GM21360 (cell line): ENCODE data around the gene SIRT7.

Experiments used
- ATAC-seq: cut with Tn5 transposase; IDR thresholded peaks from one replicate; pipeline ENCODE4 v1.9.1; 2021; ENCODE audit warnings: mild to moderate bottlenecking, moderate library complexity; ENCODE audit not compliant: unreplicated experiment

SIRT7 gene

DNA sequence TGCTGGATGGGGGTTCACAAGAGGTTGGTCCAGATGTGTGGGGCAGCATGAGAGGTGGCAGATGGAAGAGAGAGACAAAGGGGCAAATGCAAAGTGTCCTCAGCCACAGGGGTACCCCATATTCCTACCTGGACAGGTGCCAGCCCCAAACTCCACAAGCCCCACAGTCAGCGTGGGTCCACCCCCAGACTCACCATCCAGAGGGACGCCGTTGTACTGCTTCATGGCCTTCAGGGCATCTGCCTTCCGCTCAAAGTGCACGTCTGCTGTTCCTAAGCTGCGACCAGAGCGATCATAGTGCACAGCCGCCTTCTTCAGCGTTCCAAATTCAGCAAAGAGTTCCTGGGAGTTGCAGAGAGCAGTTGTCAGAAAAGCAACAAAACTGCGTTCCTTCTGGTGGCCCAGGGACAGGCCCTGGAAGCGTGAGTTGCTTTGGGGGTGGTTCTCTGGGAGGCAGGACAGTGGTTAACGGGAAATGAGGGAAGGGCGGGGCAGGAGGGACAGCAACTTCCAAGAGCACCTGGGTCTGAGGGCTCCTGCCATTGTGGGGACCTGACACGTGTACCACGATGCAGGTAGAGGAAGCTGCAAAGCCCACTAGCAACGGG lies 28.9 kb downstream of the SIRT7 start:
- ATAC-seq: no peak

DNA sequence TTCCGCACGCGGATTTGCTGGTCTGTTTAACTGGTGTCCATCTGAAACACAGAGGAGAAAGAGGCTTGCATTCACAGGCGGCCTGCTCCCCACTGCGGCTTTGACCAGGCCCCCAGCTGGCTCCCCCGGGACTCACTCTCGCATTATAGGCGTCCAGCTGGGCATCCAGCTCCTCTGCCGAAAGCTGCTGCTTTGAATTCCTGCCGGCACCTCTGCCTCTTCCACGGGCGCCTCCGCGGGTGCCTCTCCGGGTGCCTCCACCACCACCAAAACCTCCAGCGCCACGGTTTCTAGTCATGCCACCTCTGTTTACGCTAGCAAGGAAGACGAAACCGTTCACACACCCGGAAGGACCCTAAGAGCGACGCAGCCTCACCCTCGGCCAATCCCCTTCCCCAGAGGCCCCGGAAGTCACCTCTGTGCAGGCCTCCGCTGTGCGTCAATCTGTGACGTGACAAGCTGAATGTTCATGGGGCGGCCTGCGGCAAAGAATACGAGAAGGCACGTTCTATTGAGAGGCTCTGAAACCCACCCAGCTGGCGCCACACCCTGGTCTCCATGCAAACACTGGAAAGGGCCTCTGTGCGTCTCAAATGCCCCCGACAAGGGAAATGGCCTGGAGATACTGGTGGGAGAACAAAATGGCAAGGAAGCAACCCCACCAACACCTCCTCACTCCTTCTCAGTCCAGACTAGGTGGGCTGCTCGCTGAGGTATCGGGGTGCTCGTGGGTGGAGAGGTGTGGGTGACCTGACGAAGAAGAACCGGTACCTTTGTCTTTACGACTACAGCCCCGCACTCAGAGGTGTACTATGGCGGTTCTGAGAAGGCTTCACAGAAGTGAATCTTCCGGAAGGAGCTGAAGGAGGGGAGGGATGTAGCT lies 29.6 kb downstream of the SIRT7 start:
- no peak for ATAC-seq

DNA sequence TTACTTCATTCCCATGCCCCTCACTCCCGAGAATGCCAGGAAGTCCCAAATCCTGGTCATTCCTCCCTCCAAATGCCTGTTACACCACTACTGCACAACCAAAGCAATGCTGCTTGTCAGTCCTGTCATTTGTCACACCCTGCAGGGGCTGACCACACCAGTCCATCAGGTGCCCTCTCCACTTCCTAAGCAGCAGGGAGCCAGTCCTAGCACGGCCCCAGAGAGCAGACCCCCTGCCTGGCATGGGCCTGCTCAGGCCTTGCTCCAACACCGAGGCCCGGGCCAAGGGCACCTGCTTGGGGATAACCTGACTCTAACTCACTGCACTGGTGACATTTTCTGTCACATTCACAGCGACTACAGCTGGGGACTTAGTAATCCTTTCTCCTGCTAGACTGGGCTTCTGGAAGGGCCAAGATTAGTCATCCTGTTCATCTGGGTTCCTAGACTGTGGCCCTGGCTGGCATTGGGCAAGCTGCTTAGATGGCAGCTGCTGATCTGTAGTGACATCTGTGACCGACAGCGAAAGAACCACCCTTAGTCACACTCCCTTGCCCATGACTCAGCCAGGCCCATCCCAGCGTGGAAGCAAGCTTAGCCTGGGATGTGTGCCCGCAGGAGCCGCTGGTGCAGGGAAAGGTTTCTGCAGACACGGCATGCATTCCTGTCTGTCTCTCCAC lies 32.0 kb downstream of the SIRT7 start:
- no peak for ATAC-seq

- no peak for ATAC-seq
These were observed 32.5 kb downstream of the SIRT7 start for GRCh38 chr17:81885454-81885853.

DNA sequence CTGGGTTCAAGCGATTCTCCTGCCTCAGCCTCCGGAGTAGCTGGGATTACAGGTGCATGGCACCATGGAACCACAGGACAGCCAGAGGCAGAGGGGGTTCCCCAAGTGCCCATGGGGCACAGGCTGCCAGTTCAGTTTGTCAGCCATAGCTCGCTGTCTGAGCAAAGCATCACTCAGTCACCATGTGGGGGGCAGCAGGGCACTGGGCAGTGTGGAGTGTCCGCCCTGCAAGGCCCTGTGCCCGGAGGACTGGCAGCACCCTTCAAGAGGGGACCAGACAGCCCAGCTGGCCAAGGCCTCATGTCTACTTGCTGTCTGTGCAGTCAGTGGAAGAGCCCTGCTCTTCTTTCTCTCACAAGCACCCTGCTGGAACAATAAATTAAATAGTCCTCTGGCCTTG lies 33.0 kb downstream of the SIRT7 start:
- ATAC-seq: no peak

GRCh38 chr17:81884520-81884919 lies 33.5 kb downstream of the SIRT7 start:
- no peak for ATAC-seq

GRCh38 chr17:81879121-81879520 lies 38.9 kb downstream of the SIRT7 start:
- ATAC-seq: no peak

DNA sequence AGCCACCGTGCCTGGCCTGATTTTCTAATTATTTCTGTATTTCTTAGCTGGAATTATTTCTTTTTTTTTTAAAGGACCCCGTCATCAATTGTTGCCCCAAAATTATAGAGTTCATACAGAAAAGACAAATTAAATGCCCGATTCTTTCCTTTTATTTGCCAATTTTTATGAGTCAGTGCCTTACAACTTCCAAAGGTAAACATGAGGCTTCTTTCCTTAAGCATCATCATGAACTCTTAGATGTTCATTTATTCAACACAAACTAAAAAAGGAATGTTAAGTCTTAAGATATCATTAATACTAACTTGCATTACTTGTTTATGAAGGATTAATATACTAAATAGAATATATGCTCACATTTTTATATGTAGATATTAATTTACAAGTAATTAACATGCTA lies 39.7 kb downstream of the SIRT7 start:
- ATAC-seq: no peak

- ATAC-seq: no peak
These were observed 40.4 kb downstream of the SIRT7 start for GRCh38 chr17:81877569-81877968.

DNA sequence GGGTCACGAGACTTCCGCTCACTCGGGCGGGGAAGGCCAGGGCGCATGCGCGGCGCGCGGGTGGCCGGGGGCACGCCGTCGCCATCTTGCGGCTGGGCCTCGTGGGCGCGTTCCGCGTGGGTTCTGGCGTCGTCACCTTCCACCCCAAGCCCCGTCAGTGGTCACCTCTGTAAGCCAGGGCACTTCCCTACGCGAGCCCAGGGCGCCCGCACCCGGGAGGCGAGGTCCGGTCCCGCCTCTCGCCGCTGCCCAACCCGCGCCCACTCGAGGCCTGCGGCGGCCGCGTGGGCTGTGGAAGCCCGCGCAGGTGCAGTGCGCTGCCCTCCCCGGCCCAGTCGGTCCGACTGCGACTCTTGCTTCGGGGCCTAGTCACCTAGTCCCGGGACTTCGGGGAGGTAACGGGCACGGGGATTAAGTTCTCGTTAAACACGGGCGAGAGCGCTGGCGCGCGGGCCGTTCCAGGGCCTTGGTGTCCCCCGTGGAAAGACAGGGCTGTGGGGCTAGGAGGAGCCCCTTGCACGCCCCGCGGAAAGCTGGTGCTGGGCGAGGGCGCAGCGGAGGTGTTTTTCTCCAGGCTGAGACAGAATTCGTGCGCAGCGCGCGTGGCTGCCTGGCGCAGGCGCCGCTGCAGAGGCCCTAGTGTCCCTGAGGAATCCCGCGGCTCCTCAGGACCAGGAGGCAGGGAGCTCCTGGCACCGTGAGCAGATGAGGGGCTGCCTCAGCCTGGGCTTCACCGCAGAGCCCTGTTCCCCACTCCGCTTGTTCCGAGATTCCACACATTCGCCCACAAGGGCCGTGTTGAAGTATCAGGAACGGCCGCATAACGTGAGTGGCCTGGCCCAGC lies 46.4 kb downstream of the SIRT7 start:
- no peak for ATAC-seq

GRCh38 chr17:81870981-81871386 lies 47.0 kb downstream of the SIRT7 start, which contains the start of gene ARHGDIA:
Gene ARHGDIA (minus strand): TSS chr17:81871337. CDS start chr17:81869930, 1,407 bp downstream.
- no peak for ATAC-seq

DNA sequence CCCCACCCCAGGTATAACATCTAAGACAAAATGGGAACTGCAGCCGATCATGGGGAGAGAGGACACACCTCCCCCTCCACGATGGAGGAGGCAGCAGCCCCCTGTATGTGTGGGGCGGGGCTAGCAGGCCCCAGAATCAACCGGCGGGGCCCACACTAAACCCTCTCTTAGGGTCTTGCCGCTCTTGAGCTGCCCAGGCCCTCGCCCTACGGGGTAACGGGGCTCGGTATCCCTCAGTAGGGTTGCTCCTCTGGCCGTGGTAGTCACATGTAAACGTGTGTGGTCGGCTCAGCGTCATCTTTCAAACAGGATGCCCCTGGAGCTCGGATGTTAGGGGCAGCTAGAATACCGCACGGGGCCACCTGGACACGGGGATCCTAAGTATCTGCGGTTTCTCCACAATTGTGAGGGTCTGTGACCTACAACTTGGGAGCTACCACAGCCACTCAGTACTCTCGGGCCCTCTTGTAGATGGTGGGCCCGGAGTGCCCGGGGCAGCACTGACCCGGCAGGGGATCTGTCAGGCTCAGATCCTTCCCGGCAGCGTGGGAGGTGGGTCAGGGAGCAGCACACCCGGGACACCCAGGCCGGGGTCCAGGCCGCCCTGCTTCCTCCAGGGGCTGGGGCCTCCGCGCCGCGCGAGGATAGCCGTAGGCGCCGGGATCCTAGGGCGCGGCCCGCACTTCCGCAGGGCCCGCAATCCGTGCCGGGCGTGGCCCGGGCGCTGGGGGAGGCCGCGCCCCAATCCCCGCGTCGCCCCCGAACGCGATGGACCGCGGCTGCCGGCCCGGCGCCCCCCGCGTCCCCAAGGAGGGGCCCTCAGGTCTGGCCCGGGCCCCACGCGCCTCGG lies 47.6 kb downstream of the SIRT7 start:
- ATAC-seq: no peak

GRCh38 chr17:81869221-81870130 lies 48.5 kb downstream of the SIRT7 start:
- no peak for ATAC-seq

GRCh38 chr17:81868674-81869220 lies 49.2 kb downstream of the SIRT7 start:
- ATAC-seq: no peak

DNA sequence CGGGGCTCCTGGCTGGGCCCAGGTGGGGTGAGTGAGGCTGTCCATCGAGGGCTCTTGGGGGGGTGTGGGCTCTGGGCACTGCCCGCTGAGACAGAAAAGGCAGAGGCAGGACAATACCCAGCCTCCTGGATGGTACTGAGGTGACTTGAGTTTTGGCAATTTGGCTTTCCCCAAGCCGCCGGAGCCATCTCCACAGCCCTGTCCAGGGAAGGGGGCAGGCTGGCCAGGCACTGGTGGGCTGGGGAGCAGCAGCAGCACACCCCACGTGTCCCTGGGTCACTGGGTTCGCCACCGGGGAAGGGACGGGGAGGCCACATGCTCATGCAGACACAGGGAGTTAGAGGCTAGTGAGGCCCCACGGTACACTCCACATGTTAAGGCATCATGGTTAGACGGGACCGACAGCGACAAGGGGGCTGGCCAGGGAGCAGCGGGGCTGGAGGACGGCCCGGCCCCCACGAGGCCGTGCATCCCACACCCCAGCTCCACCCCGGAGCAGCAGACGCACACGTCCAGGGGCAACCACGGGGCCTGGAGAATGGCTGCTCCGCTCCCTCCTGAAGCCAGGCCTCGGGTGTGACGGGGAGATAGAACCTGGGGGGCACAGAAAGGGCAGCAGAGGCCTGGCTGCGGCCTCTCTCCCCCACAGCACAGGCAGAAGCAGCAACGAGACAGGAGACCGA lies 49.8 kb downstream of the SIRT7 start:
- ATAC-seq: no peak

DNA sequence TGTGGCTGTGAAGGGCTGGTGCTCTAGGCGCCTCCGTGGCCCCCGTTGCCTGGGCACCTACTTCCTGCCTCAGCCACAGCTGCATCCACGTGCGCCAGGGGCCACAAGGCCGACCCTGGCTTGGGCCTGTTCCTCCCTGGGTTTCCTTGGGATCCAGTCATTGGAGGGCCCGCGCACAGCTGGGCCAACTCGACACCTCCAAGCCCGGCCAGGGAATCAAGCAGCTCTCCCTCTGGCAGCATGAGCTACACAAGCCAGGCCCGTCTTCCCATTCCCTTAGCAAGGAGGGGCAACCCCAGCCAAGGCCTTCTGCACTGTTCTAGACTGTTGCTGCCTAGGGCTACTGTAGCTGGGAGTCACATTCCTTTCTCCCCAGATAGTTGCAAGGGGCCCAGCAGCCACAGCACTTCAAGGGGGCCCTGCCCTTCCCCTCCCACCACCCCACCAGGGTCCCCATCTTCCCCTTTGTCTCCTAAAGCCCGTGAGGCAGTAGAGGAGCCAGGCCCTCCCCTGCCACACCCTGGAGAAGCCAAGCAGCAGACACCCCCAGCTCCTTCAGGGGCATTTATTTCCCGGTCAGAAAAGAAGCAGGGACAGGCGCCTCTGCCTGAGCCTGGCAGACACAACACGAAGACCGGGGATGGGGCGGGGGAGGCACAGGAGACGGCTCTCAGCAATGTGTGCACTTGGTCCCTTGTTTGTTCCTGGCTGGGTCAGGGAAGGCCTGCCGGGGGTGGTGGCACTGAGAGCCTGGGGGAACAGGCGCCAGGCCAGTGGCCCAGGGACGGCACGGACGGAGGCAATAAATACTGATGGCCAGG lies 50.6 kb downstream of the SIRT7 start:
- ATAC-seq: no peak
